ENCODE data around the gene MTHFD1L.
"Not testable (repeated sequence)": the region's sequence is repeated elsewhere in the genome, so short reads cannot be mapped to it uniquely, and the experiment has no call there.

GRCh38 chr6:150854392-150854791 lies 11.1 kb upstream of the MTHFD1L start:
- not testable (repeated sequence) for TF ChIP-seq RARB (CRISPR knock-in tag; IDR thresholded peaks at IDR 0.05); ZFP30 (CRISPR knock-in tag; IDR thresholded peaks at IDR 0.05); GLIS3 (CRISPR knock-in tag; IDR thresholded peaks at IDR 0.05); CREB5 (CRISPR knock-in tag; IDR thresholded peaks at IDR 0.05; ENCODE audit: low read depth); CSDC2 (CRISPR knock-in tag; IDR thresholded peaks at IDR 0.05); ZFP3 (CRISPR knock-in tag; IDR thresholded peaks at IDR 0.05); PPARA (CRISPR knock-in tag; IDR thresholded peaks at IDR 0.05; ENCODE audit: borderline replicate concordance); PATZ1 (CRISPR knock-in tag; IDR thresholded peaks at IDR 0.05; ENCODE audit: borderline replicate concordance); BACH2 (CRISPR knock-in tag; IDR thresholded peaks at IDR 0.05; ENCODE audit: borderline replicate concordance); ZNF565 (CRISPR knock-in tag; conservative IDR thresholded peaks at IDR 0.05; ENCODE audit: low read depth); SNAI2 (CRISPR knock-in tag; IDR thresholded peaks at IDR 0.05)

All from SK-N-SH treated with all-trans-retinoic acid at 6 μM for 48 hours (cell line).